Activated CD8-positive, alpha-beta memory T cell treated with anti-CD3 and anti-CD28 coated beads for 48 hours (primary cell): ENCODE data around the gene C10orf105.
A peak's percentile ranks its signal among the peaks of the same experiment; 100 is the strongest.

Experiments used
- DNase-seq, 3 experiments: peaks; one replicate each; pipeline ENCODE4 v3.0.0-alpha.2; 2020; ENCODE audit warnings: low read depth in 2 of 3, low spot score in 2 of 3

The C10orf105 gene

DNA sequence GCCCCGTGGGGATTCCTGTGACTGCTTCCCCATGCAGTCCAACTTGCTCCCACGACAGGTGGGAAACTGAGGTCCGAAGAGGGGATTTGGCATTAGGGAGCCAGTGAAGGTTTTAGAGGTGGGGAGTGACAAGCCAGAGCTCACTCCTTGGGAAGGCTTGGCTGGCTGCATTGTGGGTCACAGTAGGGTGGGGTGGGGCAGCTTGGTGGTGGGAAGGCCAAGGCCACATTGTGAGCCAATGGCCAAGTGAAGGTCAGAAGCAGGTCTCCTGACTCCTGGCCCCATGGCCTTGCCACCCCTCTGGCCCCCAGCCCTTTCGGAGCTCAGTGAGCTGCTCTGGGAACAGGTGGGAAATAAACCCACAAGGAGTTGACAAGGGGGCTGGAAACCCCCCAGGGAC is 2.5 kb downstream of the C10orf105 start:
- no peak for DNase-seq

DNA sequence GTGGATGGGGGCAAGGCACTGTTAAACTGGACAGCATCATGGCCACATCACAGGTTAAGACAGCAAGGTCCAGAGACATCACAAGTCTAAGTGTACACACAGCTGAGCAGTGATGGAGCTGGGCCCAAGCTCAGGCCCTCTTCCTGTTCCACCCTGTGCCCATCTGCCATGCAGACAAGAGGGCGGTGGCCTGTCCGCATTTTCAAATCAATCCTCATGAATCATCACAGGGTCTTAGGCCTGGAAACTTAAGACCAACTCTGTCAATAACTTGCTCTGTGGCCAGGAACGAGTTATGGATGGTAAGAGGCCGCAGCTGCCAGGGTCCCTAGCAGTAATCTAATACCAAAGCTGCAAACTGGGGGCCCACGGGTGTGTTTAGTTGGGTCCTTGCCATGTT is 3.2 kb downstream of the C10orf105 start:
- no peak for DNase-seq

DNA sequence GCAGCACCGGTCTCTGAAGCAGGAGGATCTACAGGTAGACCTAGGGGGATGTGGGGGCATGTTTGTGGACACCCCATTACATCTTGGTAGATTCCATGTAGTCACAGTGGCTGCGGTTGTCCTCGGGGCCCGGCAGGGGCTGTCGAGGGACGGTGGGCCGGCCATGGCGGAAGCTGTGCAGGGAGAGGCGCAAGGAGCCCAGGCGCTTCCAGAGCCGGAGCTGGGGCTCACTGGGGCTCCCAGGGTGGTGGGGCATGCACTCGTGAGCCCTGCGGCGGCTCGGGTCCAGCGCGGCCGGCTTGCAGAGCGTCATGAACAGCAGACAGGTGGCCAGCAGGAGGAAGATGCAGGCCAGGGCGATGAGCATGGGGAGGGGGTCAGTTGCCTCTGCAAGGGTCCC is 3.7 kb downstream of the C10orf105 start:
- DNase-seq, result no peak

DNA sequence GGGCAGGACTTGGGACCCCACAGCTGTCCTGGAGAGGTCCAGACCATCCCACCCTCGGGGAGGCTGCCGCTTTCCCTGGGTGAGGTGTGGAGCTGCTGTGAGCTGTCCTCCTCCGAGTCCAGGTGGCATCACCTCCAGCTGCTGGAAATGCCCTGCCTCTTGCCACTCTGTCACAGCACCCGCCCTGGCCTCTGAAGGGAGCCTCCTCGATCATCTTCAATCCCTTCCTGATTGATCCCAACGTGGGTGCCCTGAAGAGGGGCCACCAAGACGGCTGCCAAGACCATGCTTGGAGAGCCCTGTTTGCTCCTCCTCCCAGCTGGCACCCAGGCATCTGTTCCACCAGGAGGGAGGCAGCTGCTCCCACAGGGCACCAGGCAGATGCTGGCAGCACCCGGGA is 4.6 kb downstream of the C10orf105 start:
- no peak for DNase-seq

DNA sequence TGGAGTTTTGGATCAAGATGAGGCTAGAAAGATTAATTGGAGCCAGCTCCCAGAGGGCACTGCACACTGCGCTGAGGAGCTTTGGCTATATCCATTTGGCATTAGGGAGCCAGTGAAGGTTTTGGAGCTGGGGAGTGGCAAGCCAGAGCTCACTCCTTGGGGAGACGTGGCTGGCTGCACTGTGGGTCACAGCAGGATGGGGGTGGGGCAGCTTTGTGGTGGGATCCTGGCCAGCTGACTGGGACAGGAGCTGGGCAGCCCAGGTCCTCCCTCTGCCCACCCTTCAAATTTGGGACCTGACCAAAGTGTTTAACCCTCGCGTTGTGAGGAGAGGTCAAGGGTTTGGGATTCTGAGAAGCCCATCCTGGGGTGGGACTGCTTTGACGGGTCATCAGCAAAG is 5.0 kb downstream of the C10orf105 start:
- DNase-seq, result no peak

GRCh38 chr10:71714031-71714410 is 5.6 kb downstream of the C10orf105 start:
- DNase-seq, result no peak

DNA sequence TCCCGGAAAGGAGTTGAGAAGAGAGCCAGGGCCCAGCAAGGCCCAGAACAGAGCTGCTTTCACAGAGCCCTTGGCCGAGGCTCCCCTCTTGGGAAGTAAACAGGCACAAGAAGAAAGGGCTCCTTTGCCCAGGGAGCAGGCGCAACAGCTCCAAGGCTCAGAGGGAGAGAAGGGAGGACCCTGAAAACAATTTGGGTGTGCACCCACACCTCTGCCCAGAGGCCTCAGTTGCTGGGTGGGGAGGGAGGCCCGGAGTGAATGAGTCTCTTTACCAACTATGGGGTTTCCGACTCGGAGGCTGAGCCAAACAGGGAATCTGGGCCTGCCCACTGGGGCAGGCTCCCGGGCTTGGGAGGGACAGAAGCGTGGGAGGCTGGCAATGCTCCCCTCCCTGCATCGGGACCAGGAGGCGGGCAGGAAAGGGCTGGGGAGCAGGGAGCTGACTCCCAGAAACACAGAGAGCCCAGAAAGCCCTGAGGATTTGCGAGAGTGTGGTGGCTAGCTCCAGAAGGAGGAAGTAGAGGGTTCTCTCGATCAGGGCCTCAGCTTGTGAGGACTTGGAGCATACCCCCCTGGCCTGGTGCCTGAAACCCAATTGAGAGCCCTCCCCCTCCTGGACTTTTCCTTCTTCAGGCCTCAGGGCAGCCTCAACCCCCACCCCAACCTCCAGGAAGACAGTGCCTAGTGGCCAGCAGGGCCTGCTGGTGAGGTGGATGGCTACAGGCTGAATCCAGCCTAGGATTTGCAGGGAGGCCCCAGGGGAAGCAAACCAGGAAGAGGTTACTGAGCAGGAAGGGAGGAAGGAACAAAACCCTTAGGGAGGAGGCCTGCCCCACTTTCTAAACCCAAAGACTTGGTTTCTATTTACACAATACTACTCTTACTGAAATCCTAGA is 6.2 kb downstream of the C10orf105 start:
- DNase-seq, result no peak

DNA sequence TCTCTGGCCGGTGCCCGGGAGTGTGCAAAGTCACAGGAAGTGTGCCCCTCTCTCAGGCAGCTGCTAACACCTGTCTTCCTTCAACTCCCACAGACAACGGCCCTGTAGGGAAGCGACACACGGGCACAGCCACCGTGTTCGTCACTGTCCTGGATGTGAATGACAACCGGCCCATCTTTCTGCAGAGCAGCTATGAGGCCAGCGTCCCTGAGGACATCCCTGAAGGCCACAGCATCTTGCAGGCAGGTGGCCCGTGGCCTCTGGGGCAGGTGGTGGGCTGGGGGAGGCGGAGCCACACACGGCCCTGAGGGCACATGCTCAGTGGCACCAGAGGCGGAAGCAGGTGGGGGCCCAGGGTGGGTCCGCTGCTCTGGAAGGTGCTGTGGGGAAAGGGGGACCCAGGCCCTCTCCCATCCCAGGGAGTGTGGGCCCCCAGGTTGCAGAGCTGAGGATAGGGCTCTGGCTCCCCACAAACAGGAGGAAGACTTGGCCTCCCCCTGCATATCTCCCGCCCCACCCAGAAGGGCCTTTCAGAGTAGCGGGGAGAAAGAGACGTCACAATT is 6.9 kb downstream of the C10orf105 start:
- DNase-seq, result no peak

GRCh38 chr10:71712170-71712569 is 7.4 kb downstream of the C10orf105 start:
- DNase-seq, result no peak

DNA sequence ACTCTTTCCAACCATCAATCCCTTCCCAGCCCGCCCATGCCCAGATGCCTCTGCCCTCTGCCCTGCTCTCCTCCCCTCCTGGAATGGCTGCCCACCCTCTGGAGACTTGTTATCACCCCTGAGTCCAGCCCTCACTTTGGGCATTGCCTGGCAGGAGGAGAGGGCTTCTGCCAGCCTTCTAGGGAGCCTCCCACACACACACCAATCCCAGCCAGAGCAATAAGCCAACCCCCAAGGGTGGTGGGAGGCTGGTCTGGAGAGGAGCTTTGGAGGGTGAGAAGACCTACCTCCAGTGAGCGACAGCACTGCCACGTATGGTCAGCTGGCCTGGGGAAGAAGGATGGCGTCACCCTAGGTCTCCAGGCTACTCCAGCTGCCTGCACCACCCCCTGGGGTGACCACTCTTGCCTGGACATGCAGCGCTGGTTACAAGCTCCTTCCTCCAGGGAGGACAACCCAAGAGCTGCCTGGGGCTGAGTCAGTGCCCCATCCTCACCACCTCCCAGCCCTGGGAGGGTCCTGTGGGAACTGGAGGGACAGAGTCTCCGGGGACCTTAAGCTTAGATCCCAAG is 8.4 kb downstream of the C10orf105 start:
- DNase-seq, result no peak

DNA sequence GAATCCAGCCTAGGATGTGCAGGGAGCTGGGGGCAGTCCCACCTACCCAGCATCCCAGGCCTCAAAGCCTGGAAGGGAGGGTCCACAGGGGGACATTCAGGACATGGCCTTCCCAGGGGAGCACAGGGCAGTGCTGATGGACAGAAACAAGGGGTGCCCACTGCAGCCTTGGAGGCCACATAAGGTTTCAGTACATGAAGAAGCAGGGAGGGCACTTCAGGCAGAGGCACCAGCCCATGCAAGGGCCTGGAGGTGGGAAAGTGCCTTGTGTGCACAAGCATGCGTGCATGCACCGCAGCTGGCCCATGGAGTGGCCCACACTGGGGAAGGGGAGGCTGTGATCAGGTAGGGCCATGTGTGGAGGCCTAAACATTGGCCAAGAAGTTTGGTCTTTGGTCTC is 9.1 kb downstream of the C10orf105 start:
- no peak for DNase-seq

- DNase-seq, result no peak
Measured at GRCh38 chr10:71708897-71709882, 10.4 kb downstream of the C10orf105 start.

GRCh38 chr10:71708301-71708703 is 11.3 kb downstream of the C10orf105 start:
- DNase-seq, result peak in 2 of 3 experiments; percentile 42 to 66

GRCh38 chr10:71707240-71707789 is 12.3 kb downstream of the C10orf105 start:
- DNase-seq, result no peak

DNA sequence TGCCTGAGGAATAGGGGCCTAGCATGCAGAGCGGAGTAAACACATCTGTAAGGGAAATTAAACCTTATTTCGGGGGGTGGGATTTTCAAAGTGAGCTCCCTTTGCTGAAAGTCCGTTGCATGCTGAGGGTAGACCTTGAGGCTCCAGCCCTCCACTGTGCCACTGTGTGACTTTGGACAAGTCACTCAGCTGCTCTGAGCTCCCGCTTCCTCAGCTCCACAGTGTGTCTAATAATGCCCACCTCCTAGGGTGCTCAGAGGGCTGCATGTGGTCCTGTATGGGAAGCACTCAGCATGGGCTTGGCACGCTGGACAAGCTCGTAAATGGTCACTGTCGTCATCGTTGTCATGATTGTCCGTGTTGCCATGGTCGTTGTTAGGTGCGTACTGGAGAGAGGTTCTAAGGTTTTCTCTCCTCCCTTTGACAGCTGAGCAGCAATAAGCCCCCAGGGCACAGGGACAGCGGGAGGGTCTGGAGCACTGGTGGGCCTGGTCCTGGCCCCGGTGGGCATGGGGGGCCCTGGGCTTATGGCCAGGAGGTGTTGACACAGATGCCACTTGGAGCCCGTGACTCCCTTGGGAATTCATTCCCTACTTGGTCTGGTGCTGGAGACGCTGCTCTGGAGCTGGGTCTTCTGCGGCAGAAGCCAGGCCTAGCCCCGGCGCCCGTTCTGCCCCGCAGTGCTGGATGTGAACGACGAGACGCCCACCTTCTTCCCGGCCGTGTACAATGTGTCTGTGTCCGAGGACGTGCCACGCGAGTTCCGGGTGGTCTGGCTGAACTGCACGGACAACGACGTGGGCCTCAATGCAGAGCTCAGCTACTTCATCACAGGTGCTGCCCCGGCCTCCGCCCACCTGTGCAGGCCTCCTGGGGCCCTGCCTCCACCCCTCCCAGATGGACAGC is 13.1 kb downstream of the C10orf105 start:
- no peak for DNase-seq

- DNase-seq, result no peak
Measured at GRCh38 chr10:71705582-71705981, 14.0 kb downstream of the C10orf105 start.

- DNase-seq, result no peak
Measured at GRCh38 chr10:71704816-71705215, 14.8 kb downstream of the C10orf105 start.

DNA sequence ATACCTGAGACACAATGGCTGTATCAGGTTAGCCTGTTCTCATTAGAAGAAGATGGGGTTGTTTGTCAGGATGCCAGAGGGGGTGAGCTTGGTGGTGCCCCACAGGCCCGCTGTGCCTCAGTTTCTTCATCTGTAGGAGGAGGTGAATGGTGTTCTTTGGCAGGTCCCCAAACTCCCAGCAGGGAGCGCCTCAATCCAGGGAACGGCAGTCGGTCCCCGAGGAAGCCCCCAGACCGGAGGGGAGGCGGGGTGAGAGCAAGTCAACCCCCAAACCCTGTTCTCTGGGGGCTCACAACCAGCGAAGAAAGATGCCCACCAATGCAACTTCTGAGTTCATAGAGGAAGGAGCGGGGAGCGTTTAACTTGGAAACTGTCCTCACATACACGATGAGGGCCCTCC is 16.0 kb downstream of the C10orf105 start:
- no peak for DNase-seq

GRCh38 chr10:71701496-71702132 is 18.0 kb downstream of the C10orf105 start:
- DNase-seq, result no peak
